ENCODE results near the gene CTRB2.

DNA sequence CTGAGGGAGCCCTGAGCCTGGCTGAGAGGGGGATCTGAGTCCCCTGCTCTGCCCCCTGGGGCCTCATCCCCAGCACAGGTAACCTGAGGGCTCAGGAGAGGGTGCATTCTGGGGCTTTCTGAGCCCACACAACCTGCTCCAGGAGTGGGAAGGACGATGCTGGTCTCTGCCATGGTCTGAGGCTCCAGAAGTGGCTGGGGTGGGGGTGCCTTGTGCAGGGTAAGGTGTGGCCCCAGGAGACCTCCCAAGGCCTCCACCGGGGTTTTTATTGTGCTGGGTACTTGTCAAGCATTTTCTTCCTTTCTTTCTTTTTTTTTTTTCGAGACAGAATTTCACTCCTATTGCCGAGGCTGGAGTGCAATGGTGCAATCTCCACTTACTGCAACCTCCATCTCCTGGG, 12.1 kb upstream of the CTRB2 start:
- TF ChIP-seq POLR2A (IDR thresholded peaks at IDR 0.05; ENCODE audit: low read depth, low read length) (no peak), POLR2AphosphoS5 (IDR thresholded peaks at IDR 0.05; ENCODE audit: low read depth, low read length) (no peak), TAF1 (IDR thresholded peaks at IDR 0.05; ENCODE audit: borderline replicate concordance, low read depth, low read length) (no peak)
